GM12878 (cell line): ENCODE results near the gene B3GNT3. TPM values are rescaled to one million over a fixed set of nuclear protein-coding genes. Genes with fewer than 3 reads are reported as not detected.

Experiments
- CBFB ChIP-seq: IDR thresholded peaks from 2 replicates; pipeline ENCODE4 v1.6.1; 2016; ENCODE audit warnings: antibody characterized with exemption, low read depth
- CTCF ChIP-seq, 3 experiments: IDR thresholded peaks in 2 of 3; conservative IDR thresholded peaks in 1 of 3; 2 replicates each; pipeline ENCODE4 v1.5.1; 2011; ENCODE audit warnings: low read depth in 3 of 3, low read length in 3 of 3, mild to moderate bottlenecking in 3 of 3, control low read depth in 2 of 3, moderate library complexity in 2 of 3, inconsistent platforms in 1 of 3, mixed read lengths in 1 of 3; ENCODE audit not compliant: control insufficient read depth in 2 of 3, insufficient read depth in 1 of 3; ENCODE audit errors: extremely low read depth in 1 of 3
- EZH2 ChIP-seq: IDR thresholded peaks from 2 replicates; pipeline ENCODE4 v1.6.1; 2012; ENCODE audit warnings: low read depth, mild to moderate bottlenecking, control low read depth, inconsistent platforms, low read length, borderline replicate concordance; ENCODE audit not compliant: control insufficient read depth
- KDM1A ChIP-seq: fragments of 200-600 bp; sonication (generic); IDR thresholded peaks from 2 replicates; pipeline ENCODE4 v1.6.1; 2016; ENCODE audit warnings: borderline replicate concordance
- NBN ChIP-seq: fragments of 450-650 bp; IDR thresholded peaks from 2 replicates; pipeline ENCODE4 v1.6.1; 2016
- NFXL1 ChIP-seq: fragments of 450-650 bp; IDR thresholded peaks from 2 replicates; pipeline ENCODE4 v1.6.1; 2017; ENCODE audit warnings: antibody characterized with exemption, mild to moderate bottlenecking, borderline replicate concordance
- PAX8 ChIP-seq: fragments of 450-650 bp; IDR thresholded peaks from 2 replicates; pipeline ENCODE4 v1.6.1; 2017; ENCODE audit warnings: mild to moderate bottlenecking, moderate library complexity
- PBX3 ChIP-seq: IDR thresholded peaks from 2 replicates; pipeline ENCODE4 v1.6.1; 2011; ENCODE audit warnings: mild to moderate bottlenecking, low read depth, low read length, moderate library complexity; ENCODE audit not compliant: insufficient replicate concordance
- PRDM15 ChIP-seq: fragments of 450-650 bp; formaldehyde crosslinking; IDR thresholded peaks from 2 replicates; pipeline ENCODE4 v1.4.0; 2020; ENCODE audit warnings: mild to moderate bottlenecking, moderate library complexity
- RAD21 ChIP-seq: IDR thresholded peaks from 2 replicates; pipeline ENCODE4 v1.6.1; 2011; ENCODE audit warnings: mild to moderate bottlenecking, low read depth, low read length, moderate library complexity; ENCODE audit not compliant: insufficient read depth
- RELA ChIP-seq: fragments of 450-650 bp; IDR thresholded peaks from 2 replicates; pipeline ENCODE4 v1.8.0; 2014; ENCODE audit warnings: borderline replicate concordance; ENCODE audit not compliant: partially characterized antibody
- SMC3 ChIP-seq: IDR thresholded peaks from 2 replicates; pipeline ENCODE4 v1.6.1; 2011; ENCODE audit warnings: low read length, improper control_type of control experiment, borderline replicate concordance
- STAT3 ChIP-seq: IDR thresholded peaks from 2 replicates; pipeline ENCODE4 v1.6.1; 2011; ENCODE audit warnings: low read depth, low read length, improper control_type of control experiment
- TBL1XR1 ChIP-seq: IDR thresholded peaks from 2 replicates; pipeline ENCODE4 v1.6.1; 2012; ENCODE audit warnings: low read depth, low read length, improper control_type of control experiment
- ZBTB33 ChIP-seq: fragments of 450-650 bp; IDR thresholded peaks from 2 replicates; pipeline ENCODE4 v1.6.1; 2017; ENCODE audit warnings: mild to moderate bottlenecking
- polyA plus RNA-seq, 11 experiments: library from polyadenylated mRNA; depleted of rRNA in 4 of 11; unstranded in 6 of 11; stranded (reverse) in 5 of 11; fragments of >200 nt; fragmentation: Nextera tagmentation in 4 of 11; fragmentation: Illumina TruSeq in 1 of 11; extraction: Ambion mirVana in 4 of 11; extraction: Trizol in 1 of 11; gene quantifications; 1 replicate in 1 of 11; 2 replicates in 10 of 11; pipeline versions ENCODE4 v1.2.1 to v1.2.3, GENCODE V29; 2011 to 2016; ENCODE audit warnings: inconsistent platforms in 2 of 11, missing spikeins in 2 of 11, low read depth in 1 of 11
- total RNA-seq, 4 experiments: library from RNA; depleted of rRNA in 3 of 4; stranded (reverse); fragments of >200 nt in 3 of 4; fragmentation: Illumina TruSeq in 1 of 4; extraction: Trizol in 1 of 4; gene quantifications; 2 replicates each; pipeline versions ENCODE4 v1.2.1 to v1.2.3, GENCODE V29; 2013 to 2021

Gene B3GNT3
- total and polyA plus RNA-seq, 10 of the 15 experiments (the other 5 are each of a cell fraction or from before 2014, with no cell fraction given), result not detected

- TF ChIP-seq PRDM15 (CRISPR knock-in tag), result no peak
- TF ChIP-seq NBN, result peak; percentile 35; the same call in 1 of the 2 replicates
- 0 out of 2 replicates have a peak, but pooled peaks have one; percentile 34 for TF ChIP-seq ZBTB33
- TF ChIP-seq SMC3, result peak; percentile 74
- no peak for TF ChIP-seq RELA
- TF ChIP-seq EZH2, result no peak
- no peak for TF ChIP-seq STAT3
- TF ChIP-seq CTCF (IDR thresholded peaks at IDR 0.05 in 2 of 3, conservative IDR thresholded peaks at IDR 0.05 in 1 of 3; ENCODE audit: control insufficient read depth in 2 of 3, extremely low read depth in 1 of 3, insufficient read depth in 1 of 3, low read depth in 3 of 3, low read length in 3 of 3), result peak; percentile 79 to 84 (median 83)
- no peak for TF ChIP-seq PAX8
- TF ChIP-seq RAD21, result peak; percentile 79
- no peak for TF ChIP-seq NFXL1
- TF ChIP-seq TBL1XR1, result no peak
- TF ChIP-seq CBFB, result no peak
- TF ChIP-seq PBX3, result peak; percentile 27
- no peak for TF ChIP-seq KDM1A
Measured at GRCh38 chr19:17784201-17785008, 10.5 kb upstream of the B3GNT3 start (continued).
